GM15510 (cell line): ENCODE results near the gene NFYC.

Experiments
- POLR2A ChIP-seq: IDR thresholded peaks from 3 replicates; pipeline ENCODE4 v1.6.1; 2011; ENCODE audit warnings: borderline replicate concordance; ENCODE audit not compliant: insufficient read length; ENCODE audit errors: extremely low read depth

NFYC gene

GRCh38 chr1:40710581-40711315, 19.2 kb downstream of the NFYC start:
- TF ChIP-seq POLR2A: no peak

DNA sequence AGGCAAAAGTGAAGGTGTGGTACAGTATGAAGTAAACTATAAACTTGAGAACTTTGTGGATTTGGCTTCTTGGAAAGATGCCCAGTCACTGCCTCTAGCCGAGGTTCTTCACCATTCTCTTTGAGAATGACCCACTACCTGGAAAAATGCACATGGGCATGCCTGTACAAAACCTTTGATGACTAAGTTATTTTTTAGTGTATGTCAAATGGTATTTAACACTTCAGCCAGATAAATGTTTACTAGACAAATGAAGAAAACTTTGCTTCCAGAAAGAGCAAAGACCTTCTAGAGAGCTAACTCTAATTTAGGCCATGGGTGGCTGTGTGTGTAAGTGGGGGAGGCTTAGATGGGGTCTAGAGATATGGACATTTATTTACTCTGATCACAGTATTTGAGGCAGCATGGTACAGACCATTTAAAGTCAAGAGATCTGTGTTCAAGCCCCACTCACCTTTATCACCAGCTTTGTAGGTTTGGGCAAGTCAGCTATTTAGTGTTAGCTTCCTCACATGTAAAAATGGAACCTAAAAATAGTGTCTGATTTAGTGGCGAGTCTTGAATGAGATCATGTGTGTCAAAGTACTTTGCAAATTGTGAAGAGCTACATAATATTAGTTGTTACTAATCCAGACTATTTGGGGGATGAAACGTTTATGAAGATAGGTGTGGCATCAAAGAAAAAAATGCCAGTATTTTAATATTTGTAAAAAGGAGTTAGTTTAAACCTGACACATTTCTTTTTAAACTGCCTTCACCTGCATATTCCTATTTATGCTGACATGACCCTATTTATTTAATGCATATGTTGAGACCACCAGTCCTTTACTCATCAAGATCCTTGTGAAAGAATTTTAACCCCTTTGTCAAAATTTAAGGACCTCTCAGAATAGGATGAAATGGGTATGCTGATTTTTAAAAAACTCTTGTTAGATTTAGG, 20.2 kb downstream of the NFYC start:
- no peak for TF ChIP-seq POLR2A

- TF ChIP-seq POLR2A: no peak
These were observed 21.0 kb downstream of the NFYC start for GRCh38 chr1:40712405-40712944.

GRCh38 chr1:40712997-40713396, 21.5 kb downstream of the NFYC start:
- no peak for TF ChIP-seq POLR2A

GRCh38 chr1:40715491-40716059, 24.1 kb downstream of the NFYC start:
- no peak for TF ChIP-seq POLR2A

DNA sequence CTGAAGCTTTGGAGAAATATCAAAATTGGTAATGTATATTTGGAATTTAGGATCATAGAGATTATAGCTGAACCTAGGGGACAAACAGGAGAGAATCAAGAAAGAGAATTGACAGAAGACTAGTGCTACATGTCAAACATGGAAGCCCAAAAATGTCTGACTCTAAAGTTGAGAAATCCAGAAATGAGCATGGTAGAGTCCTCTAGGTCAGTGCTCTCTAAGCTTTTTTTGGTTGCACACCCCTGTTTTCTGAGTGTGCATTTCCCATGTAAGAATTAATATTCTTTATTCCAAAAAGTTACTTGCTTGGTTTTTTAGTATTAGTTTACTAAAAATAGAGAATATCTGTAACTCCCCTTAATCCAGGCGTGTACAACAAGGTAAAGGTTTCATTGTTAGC, 25.6 kb downstream of the NFYC start:
- no peak for TF ChIP-seq POLR2A

GRCh38 chr1:40717955-40718354, 26.5 kb downstream of the NFYC start:
- TF ChIP-seq POLR2A: no peak

DNA sequence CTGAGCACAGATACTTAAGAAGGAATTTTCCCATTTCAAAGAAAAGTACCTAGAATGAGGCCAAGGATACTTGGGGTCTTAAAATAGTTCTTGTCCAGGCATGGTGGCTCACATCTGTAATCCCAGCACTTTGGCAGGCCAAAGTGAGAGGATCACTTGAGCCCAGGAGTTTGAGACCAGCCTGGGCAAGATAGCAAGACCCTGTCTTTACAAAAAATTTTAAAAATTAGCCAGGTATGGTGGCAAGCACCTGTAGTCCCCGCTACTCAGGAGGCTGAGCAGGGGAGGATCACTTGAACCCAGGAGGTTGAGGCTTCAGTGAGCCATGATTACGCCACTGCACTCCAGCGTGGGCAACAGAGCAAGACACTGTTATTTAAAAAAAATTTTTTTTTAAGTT, 29.0 kb downstream of the NFYC start:
- no peak for TF ChIP-seq POLR2A

DNA sequence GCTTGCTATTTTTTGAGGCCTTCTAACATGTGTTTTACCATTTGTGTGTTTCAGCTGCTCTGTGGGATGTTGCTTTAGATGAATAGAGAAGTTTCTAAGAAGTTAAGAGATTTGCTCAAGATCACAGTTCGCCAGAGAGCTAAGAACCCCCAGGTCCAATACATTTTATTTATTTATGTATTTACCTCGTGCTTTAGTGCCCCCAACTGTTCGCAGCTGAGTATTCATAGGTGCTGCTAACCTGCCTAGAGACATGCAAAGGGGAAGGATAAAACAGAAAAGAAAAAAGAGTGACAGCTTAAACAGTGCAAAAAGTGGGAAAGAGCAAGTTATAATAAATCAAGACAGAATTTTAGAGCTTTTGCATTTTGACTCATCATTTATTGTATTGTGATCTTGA, 31.1 kb downstream of the NFYC start:
- TF ChIP-seq POLR2A: no peak

DNA sequence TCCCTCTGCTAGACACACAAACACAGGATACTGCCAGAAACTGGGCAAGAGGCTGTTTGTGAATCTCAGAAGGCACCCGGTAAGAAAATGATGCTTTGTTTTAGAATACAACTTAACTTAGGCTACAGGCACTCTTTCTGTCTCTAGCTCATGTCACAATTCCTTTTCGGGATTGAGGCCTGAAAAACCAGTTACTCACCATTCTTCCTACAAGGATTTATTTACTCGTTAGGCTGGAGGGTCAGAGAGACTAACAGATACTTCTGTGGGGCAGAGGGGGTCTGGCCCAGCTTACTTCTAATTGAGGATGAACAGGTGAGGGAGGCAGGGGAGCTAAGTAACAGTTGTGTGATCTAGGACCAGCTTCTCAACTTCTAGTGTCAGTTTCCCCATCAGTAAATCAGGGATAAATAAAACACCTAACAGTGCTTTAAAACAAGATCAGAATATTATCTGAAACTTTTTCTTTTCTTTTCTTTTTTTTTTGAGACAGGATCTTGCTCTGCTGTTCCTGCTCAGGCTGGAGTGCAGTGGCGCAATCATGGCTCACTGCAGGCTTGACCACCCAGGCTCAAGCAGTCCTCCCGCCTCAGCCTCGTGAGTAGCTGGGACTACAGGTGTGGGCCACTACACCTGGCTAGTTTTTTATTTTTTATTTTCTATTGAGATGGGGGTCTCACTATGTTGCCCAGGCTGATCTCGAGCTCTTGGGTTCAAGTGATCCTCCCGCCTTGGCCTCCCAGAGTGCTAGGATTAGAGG, 31.9 kb downstream of the NFYC start:
- no peak for TF ChIP-seq POLR2A

DNA sequence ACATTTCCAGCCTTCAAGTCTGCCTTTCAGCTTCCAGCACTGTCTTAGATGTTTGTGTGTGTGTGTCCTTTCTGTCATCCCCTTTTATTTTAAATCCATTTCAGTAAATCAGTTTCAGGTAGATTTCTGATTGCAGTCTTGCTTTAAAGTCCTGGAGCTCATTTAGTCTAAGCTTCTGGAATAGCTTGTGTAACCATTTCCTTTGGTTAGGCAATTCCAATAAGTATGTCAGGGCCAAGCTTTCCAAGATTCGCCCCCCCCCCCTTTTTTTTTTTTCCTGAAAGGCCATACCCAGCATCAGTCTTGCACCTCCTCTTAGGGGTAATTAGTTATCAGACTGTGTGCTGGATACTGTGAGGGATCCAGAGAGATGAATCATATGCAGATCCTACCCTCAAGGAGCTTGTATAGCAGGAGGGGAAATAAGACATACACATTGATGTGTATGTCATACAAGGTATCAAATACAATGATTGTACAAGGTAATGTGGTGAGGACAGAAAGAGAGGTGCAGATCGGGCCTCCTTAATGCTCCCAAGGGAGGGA, 41.3 kb downstream of the NFYC start:
- TF ChIP-seq POLR2A: no peak

DNA sequence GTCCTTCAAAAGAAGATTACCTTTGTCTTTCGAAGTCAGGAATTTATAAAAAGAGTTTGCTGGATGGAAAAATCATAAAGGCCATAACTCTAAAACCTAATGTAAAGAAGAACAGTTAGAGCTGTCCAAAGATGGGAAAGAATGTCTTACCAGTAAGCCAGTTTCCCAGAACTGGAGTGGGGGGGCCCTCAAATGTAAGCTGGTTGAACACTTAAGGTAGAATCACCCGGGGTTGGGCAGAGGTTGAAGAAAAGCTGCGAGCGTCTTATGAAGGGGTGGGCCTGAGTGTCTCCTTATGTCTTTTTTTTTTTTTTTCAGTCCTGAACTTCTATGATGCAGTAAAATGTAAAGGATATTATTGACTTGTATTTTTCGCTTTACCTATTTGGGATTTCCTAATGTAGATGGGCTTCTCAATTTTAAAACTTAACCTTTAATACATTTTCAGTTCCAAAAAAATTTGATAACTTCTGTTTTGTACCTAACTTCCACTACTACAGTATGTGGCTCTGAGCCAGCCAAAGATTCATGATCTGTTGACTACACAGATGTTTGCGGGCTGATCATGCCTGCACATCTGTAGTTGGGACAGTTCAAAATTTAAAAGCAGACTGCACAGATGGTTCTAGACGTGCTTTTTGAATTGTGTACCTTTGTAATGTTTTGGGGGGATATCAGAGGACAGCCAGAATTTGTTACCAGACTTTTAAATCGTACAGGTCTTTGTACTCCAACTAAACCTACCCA, 43.6 kb downstream of the NFYC start:
- TF ChIP-seq POLR2A: no peak

DNA sequence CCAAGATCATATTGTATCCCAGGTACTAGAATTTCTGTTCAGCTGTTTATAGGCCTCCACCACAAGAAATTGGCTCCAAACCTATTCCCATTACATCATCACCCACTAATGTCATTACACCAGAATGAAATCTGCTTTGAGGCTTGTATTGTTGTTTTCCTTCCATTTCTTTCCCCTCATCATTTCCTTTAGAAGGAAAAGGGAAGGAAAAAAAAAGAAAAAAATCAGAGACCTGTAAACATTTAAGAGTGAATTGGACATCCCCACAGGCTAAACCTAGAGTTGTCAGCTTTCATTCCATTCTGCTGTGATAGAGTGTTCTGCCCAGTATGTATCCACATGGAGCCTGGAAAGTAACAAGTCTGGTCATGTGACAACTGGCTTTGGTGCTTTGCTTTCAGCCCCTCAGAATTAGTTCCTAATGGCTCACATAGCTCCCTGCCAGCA, 44.6 kb downstream of the NFYC start:
- no peak for TF ChIP-seq POLR2A

- TF ChIP-seq POLR2A: no peak
These were observed 47.3 kb downstream of the NFYC start for GRCh38 chr1:40738831-40739230.

GRCh38 chr1:40739455-40740008, 48.0 kb downstream of the NFYC start:
- TF ChIP-seq POLR2A: no peak
